Measurements from ENCODE around the gene DIS3L. TPM values are rescaled to one million over a fixed set of nuclear protein-coding genes. Genes with fewer than 3 reads are reported as not detected.

Gene DIS3L
- total and polyA plus RNA-seq, 2 of the 13 experiments (the other 11 are each of a cell fraction or from before 2014, with no cell fraction given), result 21.0 to 50.5 TPM

- Histone ChIP-seq H3K4me3 (replicated peaks in 1 of 3; ENCODE audit: insufficient read depth in 1 of 3, low read depth in 2 of 3, low read length in 3 of 3) (no peak overlapping the region), H3K36me3 (replicated peaks in 1 of 2; ENCODE audit: control insufficient read depth in 1 of 2, insufficient read depth in 2 of 2, low read length in 2 of 2) (no peaks in the 10 kb centered on the region), H3K4me1 (ENCODE audit: insufficient read depth, low read length) (peaks cover 20% of the 10 kb centered on the region), H3K9me3 (ENCODE audit: low read length) (no peaks in the 10 kb centered on the region), H3K27me3 (ENCODE audit: control insufficient read depth in 1 of 2, insufficient read depth in 2 of 2, low read length in 2 of 2) (peaks cover 15 to 67% of the 10 kb centered on the region in 2 experiments), H2AFZ (ENCODE audit: low read length) (no peak overlapping the region), H3K79me2 (ENCODE audit: insufficient read depth, low read length) (no peaks in the 10 kb centered on the region), H3K9ac (ENCODE audit: insufficient read depth, low read depth, low read length) (no peak overlapping the region), H3K4me2 (ENCODE audit: low read depth, low read length) (no peak overlapping the region), H4K20me1 (ENCODE audit: insufficient read depth, low read length) (peaks cover 7% of the 10 kb centered on the region; the same call in 1 of the 2 replicates), H3K27ac (ENCODE audit: extremely low read length, insufficient read depth, low read length) (no peak overlapping the region)
- ChIA-PET CTCF (ENCODE audit: low intra/inter-chr PET ratio, low total read pairs) (no interaction called here), POLR2A (no interaction called here)
- ATAC-seq (no peak), FAIRE-seq (no peak), DNase-seq (ENCODE audit: low spot score) (no peak)
- no TSS peak for BruUV-seq (replicated peaks)
- in situ Hi-C loops (cut with HindIII; ENCODE audit: extremely low pct_ligation_motif_present, low pct_unique_long_range_greater_than_20kb) (loop anchor here (5.0 kb wide), 1 partner anchor 38 kb away; no protein-coding TSS in a partner anchor), intact Hi-C loops (cut with micrococcal nuclease; ENCODE audit: unreplicated experiment) (no loop called here)
- 46% methylated on average over 2 of the region's 2 CpGs for WGBS (ENCODE audit: low lambda C conversion rate)
- TF ChIP-seq ZBTB10 (CRISPR knock-in tag; IDR thresholded peaks at IDR 0.05; ENCODE audit: borderline replicate concordance) (no peak), AHDC1 (CRISPR knock-in tag; IDR thresholded peaks at IDR 0.05; ENCODE audit: borderline replicate concordance) (no peak), ZNF510 (CRISPR knock-in tag; IDR thresholded peaks at IDR 0.05; ENCODE audit: low read depth) (no peak), ZIK1 (CRISPR knock-in tag; IDR thresholded peaks at IDR 0.05; ENCODE audit: borderline replicate concordance, low read depth) (no peak), ZNF20 (CRISPR knock-in tag; IDR thresholded peaks at IDR 0.05) (no peak), ZNF207 (IDR thresholded peaks at IDR 0.05; ENCODE audit: borderline replicate concordance) (no peak), IKZF1 (IDR thresholded peaks at IDR 0.05) (no peak), ZNF704 (CRISPR knock-in tag; IDR thresholded peaks at IDR 0.05; ENCODE audit: borderline replicate concordance) (no peak), RXRA (CRISPR knock-in tag; IDR thresholded peaks at IDR 0.05) (no peak), ZNF30 (CRISPR knock-in tag; IDR thresholded peaks at IDR 0.05) (no peak), MNT (IDR thresholded peaks at IDR 0.05) (no peak), BRF2 (CRISPR knock-in tag; IDR thresholded peaks at IDR 0.05) (no peak)
Measured at GRCh38 chr15:66249605-66250174, 43.7 kb upstream of the DIS3L start.

Data from HepG2 (cell line).